ENCODE measurements around the gene DLK1. TPM values are rescaled to one million over a fixed set of nuclear protein-coding genes. Genes with fewer than 3 reads are reported as not detected.

The DLK1 gene
- polyA plus RNA-seq, 2 of the 4 experiments (the other 2 are of a cell fraction) = 0.06 TPM; not detected in 1

- TF ChIP-seq JUNB (IDR thresholded peaks at IDR 0.05) = no peak
- ChIA-PET POLR2A (no interaction called here), CTCF (interaction anchor here (1.1 to 1.3 kb wide), 2 partner anchors 11 to 200 kb away, joined by 3 to 4 read pairs; no protein-coding TSS in a partner anchor)
- H3K4me1 ChIP-seq = no peaks in the 10 kb centered on the region
- FAIRE-seq (no peak), DNase-seq (ENCODE audit: low read depth in 1 of 2, low spot score in 1 of 2) (no peak), ATAC-seq (no peak)
- no peak overlapping the region for H3K4me3 ChIP-seq
- no peak overlapping the region for H3K4me2 ChIP-seq
- H3K9me3 ChIP-seq = no peaks in the 10 kb centered on the region
- H3K27ac ChIP-seq = no peak overlapping the region
- 82% methylated on average over 6 of the region's 6 CpGs for WGBS (ENCODE audit: missing lambda C conversion rate)
Measured at GRCh38 chr14:100701314-100701713, 25.4 kb upstream of the DLK1 start.

GRCh38 chr14:100702590-100702989 lies 24.1 kb upstream of the DLK1 start:
- ATAC-seq (no peak), DNase-seq (ENCODE audit: low read depth in 1 of 2, low spot score in 1 of 2) (no peak), FAIRE-seq (no peak)
- 72% methylated on average over 8 of the region's 8 CpGs for WGBS (ENCODE audit: missing lambda C conversion rate)
- H3K9me3 ChIP-seq = no peaks in the 10 kb centered on the region
- ChIA-PET CTCF (no interaction called here), POLR2A (no interaction called here)
- H3K4me2 ChIP-seq = no peak overlapping the region
- no peak overlapping the region for H3K27ac ChIP-seq
- no peak overlapping the region for H3K4me3 ChIP-seq
- TF ChIP-seq MYC (IDR thresholded peaks at IDR 0.05; ENCODE audit: borderline replicate concordance, low read length) (no peak), CHD4 (IDR thresholded peaks at IDR 0.05; ENCODE audit: borderline replicate concordance) (no peak), HOXB13 (CRISPR knock-in tag; IDR thresholded peaks at IDR 0.05; ENCODE audit: low read depth) (no peak), NR3C1 (IDR thresholded peaks at IDR 0.05) (no peak), TFCP2L1 (CRISPR knock-in tag; IDR thresholded peaks at IDR 0.05) (no peak), ZSCAN20 (CRISPR knock-in tag; IDR thresholded peaks at IDR 0.05) (no peak)
- no peaks in the 10 kb centered on the region for H3K4me1 ChIP-seq

- Histone ChIP-seq H3K4me2 (no peak overlapping the region), H3K9me3 (no peaks in the 10 kb centered on the region), H3K4me3 (no peak overlapping the region), H3K27ac (no peak overlapping the region), H3K4me1 (no peaks in the 10 kb centered on the region)
- no peak for DNase-seq (ENCODE audit: low read depth in 1 of 2, low spot score in 1 of 2)
- TF ChIP-seq USF2 (IDR thresholded peaks at IDR 0.05) (no peak), RARB (CRISPR knock-in tag; IDR thresholded peaks at IDR 0.05) (no peak), ZFP36 (IDR thresholded peaks at IDR 0.05; ENCODE audit: borderline replicate concordance, partially characterized antibody) (no peak), NFE2L2 (conservative IDR thresholded peaks at IDR 0.05; ENCODE audit: low read length) (no peak), HMGXB4 (CRISPR knock-in tag; IDR thresholded peaks at IDR 0.05; ENCODE audit: borderline replicate concordance) (no peak), KDM5A (IDR thresholded peaks at IDR 0.05) (no peak), HOXB13 (CRISPR knock-in tag; IDR thresholded peaks at IDR 0.05; ENCODE audit: low read depth) (no peak), NPAS2 (CRISPR knock-in tag; IDR thresholded peaks at IDR 0.05; ENCODE audit: borderline replicate concordance) (no peak), GATA3 (IDR thresholded peaks at IDR 0.05; ENCODE audit: borderline replicate concordance) (no peak), MYC (IDR thresholded peaks at IDR 0.05; ENCODE audit: borderline replicate concordance, low read length) (no peak), RCOR1 (IDR thresholded peaks at IDR 0.05; ENCODE audit: low read depth, low read length) (no peak), CBX2 (IDR thresholded peaks at IDR 0.05; ENCODE audit: borderline replicate concordance, low read depth) (no peak), MAX (IDR thresholded peaks at IDR 0.05) (no peak), HEYL (CRISPR knock-in tag; IDR thresholded peaks at IDR 0.05) (no peak), FOSB (CRISPR knock-in tag; IDR thresholded peaks at IDR 0.05) (no peak), PHF8 (IDR thresholded peaks at IDR 0.05; ENCODE audit: borderline replicate concordance, low read depth) (no peak), FOSL2 (IDR thresholded peaks at IDR 0.05) (no peak), FOSL2 (CRISPR knock-in tag; IDR thresholded peaks at IDR 0.05) (no peak)
- ChIA-PET CTCF (interaction anchor here (2.3 kb wide), 1 partner anchor 40 kb away, joined by 7 read pairs; no protein-coding TSS in a partner anchor), POLR2A (no interaction called here)
- WGBS (ENCODE audit: missing lambda C conversion rate) = 75% methylated on average over 22 of the region's 24 CpGs
- no peak for FAIRE-seq
- ATAC-seq = no peak
Measured at GRCh38 chr14:100703386-100704220, 23.1 kb upstream of the DLK1 start.

All from A549 (cell line).